H9 (cell line): ENCODE data around the gene CCDC177. TPM values are rescaled to one million over a fixed set of nuclear protein-coding genes. Genes with fewer than 3 reads are reported as not detected.

Experiments used
- DNase-seq: peaks from one replicate; pipeline ENCODE4 v3.0.0-alpha.2; 2017
- H2AFZ ChIP-seq: one replicate; pipeline ENCODE4 v1.6.1; 2013; ENCODE audit warnings: mild to moderate bottlenecking, low read length, control low read depth, moderate library complexity
- H2AK5ac ChIP-seq: 2 replicates; pipeline ENCODE4 v1.6.1; 2013; ENCODE audit warnings: low read length, control low read depth, mixed read lengths; ENCODE audit not compliant: insufficient read length
- H2BK120ac ChIP-seq: one replicate; pipeline ENCODE4 v1.6.1; 2013; ENCODE audit warnings: low read depth, mild to moderate bottlenecking, low read length, control low read depth, inconsistent platforms; ENCODE audit not compliant: poor library complexity, severe bottlenecking
- H2BK12ac ChIP-seq: 2 replicates; pipeline ENCODE4 v1.6.1; 2013; ENCODE audit warnings: low read length, control low read depth, mixed read lengths, low read depth; ENCODE audit not compliant: insufficient read length
- H2BK15ac ChIP-seq: 2 replicates; pipeline ENCODE4 v1.6.1; 2013; ENCODE audit warnings: low read depth, low read length, control low read depth
- H2BK20ac ChIP-seq: one replicate; pipeline ENCODE4 v1.6.1; 2013; ENCODE audit warnings: low read depth, mild to moderate bottlenecking, low read length, control low read depth, inconsistent platforms; ENCODE audit not compliant: poor library complexity, severe bottlenecking
- H2BK5ac ChIP-seq: 2 replicates; pipeline ENCODE4 v1.6.1; 2013; ENCODE audit warnings: low read length, control low read depth, mixed read lengths; ENCODE audit not compliant: insufficient read length
- H3K14ac ChIP-seq: 2 replicates; pipeline ENCODE4 v1.6.1; 2013; ENCODE audit warnings: low read length, control low read depth; ENCODE audit not compliant: insufficient read depth
- H3K18ac ChIP-seq: 2 replicates; pipeline ENCODE4 v1.6.1; 2013; ENCODE audit warnings: low read depth, mild to moderate bottlenecking, mixed read lengths, low read length, control low read depth; ENCODE audit not compliant: insufficient read length
- H3K23ac ChIP-seq: 2 replicates; pipeline ENCODE4 v1.6.1; 2013; ENCODE audit warnings: low read length, control low read depth, mixed read lengths, low read depth; ENCODE audit not compliant: insufficient read length
- H3K23me2 ChIP-seq: 2 replicates; pipeline ENCODE4 v1.6.1; 2013; ENCODE audit warnings: low read depth, mild to moderate bottlenecking, mixed read lengths, low read length, control low read depth; ENCODE audit not compliant: insufficient read length, poor library complexity, severe bottlenecking
- H3K27ac ChIP-seq: 2 replicates; pipeline ENCODE4 v1.5.1; 2013; ENCODE audit warnings: low read length, control low read depth, mixed read lengths, low read depth; ENCODE audit not compliant: insufficient read length
- H3K27me3 ChIP-seq: 2 replicates; pipeline ENCODE4 v1.6.1; 2013; ENCODE audit warnings: low read length, control low read depth, inconsistent platforms; ENCODE audit not compliant: insufficient read depth
- H3K4ac ChIP-seq: 2 replicates; pipeline ENCODE4 v1.6.1; 2013; ENCODE audit warnings: low read depth, mild to moderate bottlenecking, control low read depth, inconsistent platforms, low read length, moderate library complexity
- H3K4me1 ChIP-seq: 2 replicates; pipeline ENCODE4 v1.6.1; 2013; ENCODE audit warnings: low read length, control low read depth, inconsistent platforms; ENCODE audit not compliant: insufficient read depth
- H3K4me2 ChIP-seq: 2 replicates; pipeline ENCODE4 v1.6.1; 2013; ENCODE audit warnings: low read length, control low read depth, mixed read lengths; ENCODE audit not compliant: insufficient read length, insufficient read depth
- H3K56ac ChIP-seq: 2 replicates; pipeline ENCODE4 v1.6.1; 2013; ENCODE audit warnings: low read depth, mild to moderate bottlenecking, mixed read lengths, low read length, control low read depth; ENCODE audit not compliant: insufficient read length
- H3K79me1 ChIP-seq: 2 replicates; pipeline ENCODE4 v1.6.1; 2013; ENCODE audit warnings: low read depth, mild to moderate bottlenecking, moderate library complexity, low read length, control low read depth, inconsistent platforms; ENCODE audit not compliant: insufficient read depth, poor library complexity, severe bottlenecking
- H3K79me2 ChIP-seq: 2 replicates; pipeline ENCODE4 v1.6.1; 2013; ENCODE audit warnings: low read length, control low read depth, inconsistent platforms; ENCODE audit not compliant: insufficient read depth
- H3K9ac ChIP-seq: 2 replicates; pipeline ENCODE4 v1.6.1; 2013; ENCODE audit warnings: low read length, control low read depth, mixed read lengths; ENCODE audit not compliant: insufficient read length; ENCODE audit errors: extremely low read depth
- H3K9me3 ChIP-seq: one replicate; pipeline ENCODE4 v1.6.1; 2013; ENCODE audit warnings: low read depth, low read length, inconsistent platforms; ENCODE audit not compliant: control insufficient read depth
- H3T11ph ChIP-seq: one replicate; pipeline ENCODE4 v1.6.1; 2013; ENCODE audit warnings: mild to moderate bottlenecking, low read length, control low read depth, inconsistent platforms
- H4K20me1 ChIP-seq: one replicate; pipeline ENCODE4 v1.6.1; 2013; ENCODE audit not compliant: control insufficient read depth, insufficient read length, insufficient read depth
- H4K5ac ChIP-seq: 2 replicates; pipeline ENCODE4 v1.6.1; 2013; ENCODE audit warnings: low read depth, mild to moderate bottlenecking, mixed read lengths, low read length, control low read depth; ENCODE audit not compliant: insufficient read length
- H4K8ac ChIP-seq: replicated peaks from 2 replicates; pipeline ENCODE4 v1.6.1; 2013; ENCODE audit warnings: low read length, control low read depth, mixed read lengths, low read depth; ENCODE audit not compliant: insufficient read length
- H4K91ac ChIP-seq: 2 replicates; pipeline ENCODE4 v1.6.1; 2013; ENCODE audit warnings: low read depth, mild to moderate bottlenecking, moderate library complexity, mixed read lengths, low read length, control low read depth; ENCODE audit not compliant: insufficient read length
- H3K27ac Mint-ChIP-seq, 3 experiments: 2 replicates in 2 of 3; 3 replicates in 1 of 3; pipeline ENCODE4 v1.8.0; 2020 to 2021; ENCODE audit warnings: mixed read lengths in 3 of 3, mild to moderate bottlenecking in 1 of 3, moderate library complexity in 1 of 3
- H3K27me3 Mint-ChIP-seq: 2 replicates; pipeline ENCODE4 v1.8.0; 2021; ENCODE audit warnings: low read depth, mild to moderate bottlenecking, moderate library complexity, mixed read lengths
- H3K36me3 Mint-ChIP-seq, 3 experiments: 2 replicates in 2 of 3; 3 replicates in 1 of 3; pipeline ENCODE4 v1.8.0; 2020 to 2021; ENCODE audit warnings: low read depth in 3 of 3, mixed read lengths in 3 of 3; ENCODE audit not compliant: insufficient read depth in 1 of 3
- H3K4me1 Mint-ChIP-seq, 2 experiments: 2 replicates each; pipeline ENCODE4 v1.8.0; 2020; ENCODE audit warnings: mixed read lengths in 2 of 2
- H3K4me3 Mint-ChIP-seq, 2 experiments: 2 replicates in 1 of 2; 3 replicates in 1 of 2; pipeline ENCODE4 v1.8.0; 2020 to 2021; ENCODE audit warnings: mild to moderate bottlenecking in 2 of 2, mixed read lengths in 2 of 2, moderate library complexity in 1 of 2
- H3K9me3 Mint-ChIP-seq, 2 experiments: 2 replicates in 1 of 2; 3 replicates in 1 of 2; pipeline ENCODE4 v1.8.0; 2020; ENCODE audit warnings: mild to moderate bottlenecking in 2 of 2, mixed read lengths in 2 of 2, moderate library complexity in 1 of 2
- CTCF ChIP-seq: fragments of 200-600 bp; sonication (generic); conservative IDR thresholded peaks from 3 replicates; pipeline ENCODE4 v1.8.0; 2021; ENCODE audit warnings: antibody characterized with exemption, mild to moderate bottlenecking
- WGBS: extraction: QIAGEN DNeasy Blood & Tissue Kit; methylation state at CpG from one replicate; pipeline ENCODE4 v1.1.7; 2013; ENCODE audit warnings: missing lambda C conversion rate, low lambda C conversion rate, mixed read lengths; ENCODE audit not compliant: insufficient read length; ENCODE audit errors: extremely low coverage; 5-methylcytosine and 5-hydroxymethylcytosine counted together
- total RNA-seq: library from RNA; stranded (reverse); gene quantifications from 2 replicates; pipeline ENCODE4 v1.2.1, GENCODE V29; 2021

Gene CCDC177
- total RNA-seq, 1 experiment from 2014 or later: 6.1 TPM

GRCh38 chr14:69591317-69591716 is 16.6 kb upstream of the CCDC177 start:
- Histone ChIP-seq H3K56ac (no peak overlapping the region), H3K9ac (no peak overlapping the region), H3K79me2 (no peaks in the 10 kb centered on the region), H3K9me3 (no peaks in the 10 kb centered on the region), H4K20me1 (no peaks in the 10 kb centered on the region), H2AK5ac (no peak overlapping the region), H3K79me1 (no peaks in the 10 kb centered on the region), H3K27me3 (no peaks in the 10 kb centered on the region), H3K27ac (no peak overlapping the region), H3K4me1 (no peaks in the 10 kb centered on the region; the same call in 1 of the 2 replicates), H3K18ac (no peak overlapping the region), H3K23me2 (no peaks in the 10 kb centered on the region), H4K91ac (no peak overlapping the region), H2BK120ac (no peak overlapping the region), H3K4ac (no peak overlapping the region), H4K5ac (no peak overlapping the region), H2BK12ac (no peak overlapping the region), H2BK20ac (no peak overlapping the region), H3K23ac (no peak overlapping the region), H2AFZ (no peak overlapping the region), H3K4me2 (no peak overlapping the region), H4K8ac (no peak overlapping the region), H2BK5ac (no peak overlapping the region), H3T11ph (no peak overlapping the region), H3K14ac (no peak overlapping the region), H2BK15ac (0 out of 2 replicates have a peak overlapping the region, but pooled peaks have one; percentile 25)
- H3K36me3 Mint-ChIP-seq: no peaks in the 10 kb centered on the region; a peak in 2 of 7 replicates
- H3K27me3 Mint-ChIP-seq: peaks cover 3% of the 10 kb centered on the region; the same call in 1 of the 2 replicates
- H3K4me3 Mint-ChIP-seq: no peak overlapping the region
- TF ChIP-seq CTCF: no peak
- no peaks in the 10 kb centered on the region for H3K9me3 Mint-ChIP-seq
- DNase-seq: no peak
- H3K4me1 Mint-ChIP-seq: peaks cover 4 to 12% of the 10 kb centered on the region in 2 experiments; a peak in 2 of 4 replicates
- H3K27ac Mint-ChIP-seq: no peak overlapping the region; a peak in 1 of 7 replicates
- no CpG with 5 or more reads among the region's 2 CpGs for WGBS
